ENCODE measurements around the gene CTDSPL.

CTDSPL gene

GRCh38 chr3:37858742-37859141, 2.9 kb upstream of the CTDSPL start:
- TF ChIP-seq ZFP30 (CRISPR knock-in tag; IDR thresholded peaks at IDR 0.05) (no peak), BACH2 (CRISPR knock-in tag; IDR thresholded peaks at IDR 0.05; ENCODE audit: borderline replicate concordance) (no peak)
- no peak for ATAC-seq

- TF ChIP-seq CREB5 (CRISPR knock-in tag; IDR thresholded peaks at IDR 0.05; ENCODE audit: low read depth) (no peak), ZNF70 (CRISPR knock-in tag; IDR thresholded peaks at IDR 0.05) (no peak), ZC3H10 (CRISPR knock-in tag; IDR thresholded peaks at IDR 0.05) (no peak), CSDC2 (CRISPR knock-in tag; IDR thresholded peaks at IDR 0.05) (no peak), CSRNP3 (CRISPR knock-in tag; IDR thresholded peaks at IDR 0.05) (no peak), GLIS3 (CRISPR knock-in tag; IDR thresholded peaks at IDR 0.05) (no peak), ZNF565 (CRISPR knock-in tag; conservative IDR thresholded peaks at IDR 0.05; ENCODE audit: low read depth) (no peak), PPARA (CRISPR knock-in tag; IDR thresholded peaks at IDR 0.05; ENCODE audit: borderline replicate concordance) (no peak), TSHZ2 (CRISPR knock-in tag; IDR thresholded peaks at IDR 0.05) (no peak), OSR1 (CRISPR knock-in tag; IDR thresholded peaks at IDR 0.05) (no peak), ZNF8 (CRISPR knock-in tag; IDR thresholded peaks at IDR 0.05) (no peak), ISL1 (CRISPR knock-in tag; IDR thresholded peaks at IDR 0.05) (no peak), PATZ1 (CRISPR knock-in tag; IDR thresholded peaks at IDR 0.05; ENCODE audit: borderline replicate concordance) (no peak), ESRRG (CRISPR knock-in tag; IDR thresholded peaks at IDR 0.05) (no peak)
- no peak for ATAC-seq
Measured at GRCh38 chr3:37859354-37859753, 2.3 kb upstream of the CTDSPL start.

GRCh38 chr3:37859908-37860199, 1.8 kb upstream of the CTDSPL start:
- no peak for TF ChIP-seq TSHZ2 (CRISPR knock-in tag; IDR thresholded peaks at IDR 0.05)
- no peak for TF ChIP-seq PPARA (CRISPR knock-in tag; IDR thresholded peaks at IDR 0.05; ENCODE audit: borderline replicate concordance)
- no peak for TF ChIP-seq GLIS3 (CRISPR knock-in tag; IDR thresholded peaks at IDR 0.05)
- TF ChIP-seq ZNF8 (CRISPR knock-in tag; IDR thresholded peaks at IDR 0.05), result no peak
- no peak for TF ChIP-seq TCF4 (CRISPR knock-in tag; IDR thresholded peaks at IDR 0.05; ENCODE audit: borderline replicate concordance)
- no peak for TF ChIP-seq ZC3H10 (CRISPR knock-in tag; IDR thresholded peaks at IDR 0.05)
- no peak for TF ChIP-seq SNAI2 (CRISPR knock-in tag; IDR thresholded peaks at IDR 0.05)
- no peak for ATAC-seq

All from SK-N-SH treated with all-trans-retinoic acid at 6 μM for 48 hours (cell line).